ENCODE measurements around the gene THAP8. TPM values are rescaled to one million over a fixed set of nuclear protein-coding genes. Genes with fewer than 3 reads are reported as not detected.

Gene THAP8
- total and polyA plus RNA-seq, 2 of the 13 experiments (the other 11 are each of a cell fraction or from before 2014, with no cell fraction given): 1.7 to 3.7 TPM

- TF ChIP-seq HNF1A (IDR thresholded peaks at IDR 0.05; ENCODE audit: low read depth) (no peak), HNF1A (CRISPR knock-in tag; IDR thresholded peaks at IDR 0.05; ENCODE audit: borderline replicate concordance) (peak; percentile 25; the same call in 1 of the 2 replicates), ZNF335 (CRISPR knock-in tag; IDR thresholded peaks at IDR 0.05) (no peak), PCBP1 (IDR thresholded peaks at IDR 0.05; ENCODE audit: borderline replicate concordance, low read depth, low read length) (no peak), RFXANK (CRISPR knock-in tag; IDR thresholded peaks at IDR 0.05) (no peak), NCOR1 (IDR thresholded peaks at IDR 0.05; ENCODE audit: borderline replicate concordance, low read length) (peak; percentile 62; the same call in 1 of the 2 replicates), ZNF737 (CRISPR knock-in tag; IDR thresholded peaks at IDR 0.05; ENCODE audit: borderline replicate concordance) (no peak), ZNF280B (CRISPR knock-in tag; IDR thresholded peaks at IDR 0.05; ENCODE audit: borderline replicate concordance) (no peak), KMT2B (CRISPR knock-in tag; IDR thresholded peaks at IDR 0.05) (no peak), HNRNPL (IDR thresholded peaks at IDR 0.05; ENCODE audit: low read depth, low read length) (0 out of 2 replicates have a peak, but pooled peaks have one; percentile 39), ATRX (CRISPR knock-in tag; IDR thresholded peaks at IDR 0.05; ENCODE audit: borderline replicate concordance) (no peak), ZNF446 (CRISPR knock-in tag; IDR thresholded peaks at IDR 0.05) (no peak), CSRNP1 (CRISPR knock-in tag; IDR thresholded peaks at IDR 0.05) (0 out of 2 replicates have a peak, but pooled peaks have one; percentile 25), FOXA1 (IDR thresholded peaks at IDR 0.05) (no peak), FOXA1 (CRISPR knock-in tag; IDR thresholded peaks at IDR 0.05) (no peak), GZF1 (CRISPR knock-in tag; IDR thresholded peaks at IDR 0.05) (no peak), ZNF274 (CRISPR knock-in tag; IDR thresholded peaks at IDR 0.05) (0 out of 2 replicates have a peak, but pooled peaks have one; percentile 42), PBX2 (CRISPR knock-in tag; IDR thresholded peaks at IDR 0.05) (no peak), MXI1 (IDR thresholded peaks at IDR 0.05; ENCODE audit: borderline replicate concordance, low read depth, low read length) (0 out of 3 replicates have a peak, but pooled peaks have one; percentile 22), PTBP1 (IDR thresholded peaks at IDR 0.05; ENCODE audit: low read depth, low read length, poor library complexity, severe bottlenecking) (no peak), ZSCAN21 (CRISPR knock-in tag; IDR thresholded peaks at IDR 0.05; ENCODE audit: borderline replicate concordance) (no peak), MED1 (CRISPR knock-in tag; IDR thresholded peaks at IDR 0.05) (peak; percentile 47), FOXC1 (CRISPR knock-in tag; IDR thresholded peaks at IDR 0.05; ENCODE audit: borderline replicate concordance) (no peak)
These were observed 4.5 kb upstream of the THAP8 start (continued) for GRCh38 chr19:36058481-36059179.
